ENCODE measurements around the gene MAGED4B. TPM values are rescaled to one million over a fixed set of nuclear protein-coding genes. Genes with fewer than 3 reads are reported as not detected.

The MAGED4B gene
- total and polyA plus RNA-seq, 2 of the 4 experiments (the other 2 are of a cell fraction) = 35.5 to 85.5 TPM

- H2AK5ac ChIP-seq (ENCODE audit: low read depth, low read length) = no peak overlapping the region
- ChIA-PET CTCF (no interaction called here), POLR2A (ENCODE audit: unreplicated experiment) (no interaction called here)
- H2BK120ac ChIP-seq (ENCODE audit: low read depth, low read length) = no peak overlapping the region
- H2AK9ac ChIP-seq (replicated peaks; ENCODE audit: low read depth, low read length, poor library complexity) = no peak overlapping the region
- H3K79me1 ChIP-seq (ENCODE audit: low read depth in 1 of 2, low read length in 2 of 2) = no peaks in the 10 kb centered on the region
- no peak overlapping the region for H3K56ac ChIP-seq (ENCODE audit: extremely low read depth, insufficient read depth, low read length)
- no peak overlapping the region for H3K4me2 ChIP-seq (ENCODE audit: low read depth, low read length)
- ATAC-seq (ENCODE audit: low read depth) (no peak), DNase-seq (no peak)
- no peak overlapping the region for H2BK5ac ChIP-seq (ENCODE audit: low read depth, low read length, poor library complexity, severe bottlenecking)
- no peak overlapping the region for H4K5ac ChIP-seq (ENCODE audit: low read depth, low read length)
- no peak overlapping the region for H3K9ac ChIP-seq (ENCODE audit: low read depth, low read length)
- no peak overlapping the region for H2AFZ ChIP-seq (replicated peaks; ENCODE audit: low read length, poor library complexity)
- H4K91ac ChIP-seq (ENCODE audit: insufficient read depth, low read depth, low read length) = no peak overlapping the region
- H3K36me3 ChIP-seq (ENCODE audit: control insufficient read depth, insufficient read depth, low read length) = no peaks in the 10 kb centered on the region
- H2BK15ac ChIP-seq (ENCODE audit: low read depth, low read length) = no peak overlapping the region
- H3K9me1 ChIP-seq (ENCODE audit: insufficient read depth, low read length) = no peaks in the 10 kb centered on the region
- no peaks in the 10 kb centered on the region; the same call in 1 of the 2 replicates for H3K27me3 ChIP-seq (ENCODE audit: control insufficient read depth, insufficient read depth, low read length)
- in situ Hi-C loops (cut with MboI; ENCODE audit: low sequenced_read_pairs) (no loop called here), intact Hi-C loops (cut with micrococcal nuclease) (no loop called here), dilution Hi-C loops (cut with HindIII; ENCODE audit: low sequenced_read_pairs, unreplicated experiment) (no loop called here)
- no peaks in the 10 kb centered on the region for H4K20me1 ChIP-seq (ENCODE audit: insufficient read depth, low read length)
- WGBS, 2 experiments (ENCODE audit: extremely low coverage in 2 of 2, insufficient read length in 1 of 2) = no CpG with 5 or more reads among the region's 1 CpG
- H3K18ac ChIP-seq (ENCODE audit: low read depth, low read length) = no peak overlapping the region
- H4K8ac ChIP-seq (ENCODE audit: low read depth in 2 of 2, low read length in 2 of 2) = no peak overlapping the region
- no peak overlapping the region for H3K4me3 ChIP-seq (ENCODE audit: insufficient read depth, low read depth, low read length)
- no peak overlapping the region for H3K4ac ChIP-seq (ENCODE audit: low read depth, low read length)
- no peak for TF ChIP-seq RAD21 (IDR thresholded peaks at IDR 0.05; ENCODE audit: low read length)
- TF ChIP-seq CEBPB (IDR thresholded peaks at IDR 0.05; ENCODE audit: low read depth, low read length) = no peak
- TF ChIP-seq POLR2A (IDR thresholded peaks at IDR 0.05; ENCODE audit: low read depth, low read length) = no peak
- no peak for TF ChIP-seq BHLHE40 (IDR thresholded peaks at IDR 0.05; ENCODE audit: low read depth, low read length)
- no peak for TF ChIP-seq FOS (IDR thresholded peaks at IDR 0.05; ENCODE audit: low read depth, low read length)
- no peak for TF ChIP-seq MXI1 (IDR thresholded peaks at IDR 0.05; ENCODE audit: borderline replicate concordance, low read depth, low read length)
- no peak for TF ChIP-seq RFX5 (IDR thresholded peaks at IDR 0.05; ENCODE audit: low read depth, low read length)
- TF ChIP-seq MAZ (IDR thresholded peaks at IDR 0.05; ENCODE audit: borderline replicate concordance, low read depth, low read length) = no peak
- TF ChIP-seq MAFK (IDR thresholded peaks at IDR 0.05; ENCODE audit: low read depth, low read length) = no peak
- TF ChIP-seq SMC3 (IDR thresholded peaks at IDR 0.05; ENCODE audit: low read depth, low read length) = no peak
- TF ChIP-seq, protein P1, sequence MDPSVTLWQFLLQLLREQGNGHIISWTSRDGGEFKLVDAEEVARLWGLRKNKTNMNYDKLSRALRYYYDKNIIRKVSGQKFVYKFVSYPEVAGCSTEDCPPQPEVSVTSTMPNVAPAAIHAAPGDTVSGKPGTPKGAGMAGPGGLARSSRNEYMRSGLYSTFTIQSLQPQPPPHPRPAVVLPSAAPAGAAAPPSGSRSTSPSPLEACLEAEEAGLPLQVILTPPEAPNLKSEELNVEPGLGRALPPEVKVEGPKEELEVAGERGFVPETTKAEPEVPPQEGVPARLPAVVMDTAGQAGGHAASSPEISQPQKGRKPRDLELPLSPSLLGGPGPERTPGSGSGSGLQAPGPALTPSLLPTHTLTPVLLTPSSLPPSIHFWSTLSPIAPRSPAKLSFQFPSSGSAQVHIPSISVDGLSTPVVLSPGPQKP (IDR thresholded peaks at IDR 0.05; ENCODE audit: borderline replicate concordance, low read depth, low read length) = no peak
- no peak for TF ChIP-seq CTCF (conservative IDR thresholded peaks at IDR 0.05; ENCODE audit: low read depth, low read length)
- TF ChIP-seq USF2 (IDR thresholded peaks at IDR 0.05; ENCODE audit: low read depth, low read length) = no peak
- TF ChIP-seq NFE2L2 (IDR thresholded peaks at IDR 0.05; ENCODE audit: low read depth, low read length) = no peak
- TF ChIP-seq RCOR1 (IDR thresholded peaks at IDR 0.05; ENCODE audit: insufficient replicate concordance, low read length) = no peak
- no peak for TF ChIP-seq CHD1 (IDR thresholded peaks at IDR 0.05; ENCODE audit: low read depth, low read length)
- no peaks in the 10 kb centered on the region for H3K9me3 ChIP-seq (ENCODE audit: control insufficient read depth, insufficient read depth, low read length)
- no TSS peak for BruUV-seq (replicated peaks)
- no peak overlapping the region for H3K14ac ChIP-seq (replicated peaks; ENCODE audit: low read depth, low read length)
- H3K23ac ChIP-seq (ENCODE audit: low read depth, low read length) = no peak overlapping the region
- H3K4me1 ChIP-seq (ENCODE audit: control insufficient read depth, insufficient read depth, low read length) = no peaks in the 10 kb centered on the region
- H3K27ac ChIP-seq (ENCODE audit: insufficient read depth, low read length) = no peak overlapping the region
- no peak overlapping the region for H2BK20ac ChIP-seq (ENCODE audit: low read depth, low read length)
Observed at GRCh38 chrX:52078131-52078530, 9.1 kb upstream of the MAGED4B start.
